ENCODE results near the gene SLC44A5. TPM values are rescaled to one million over a fixed set of nuclear protein-coding genes. Genes with fewer than 3 reads are reported as not detected.
"Not testable (repeated sequence)": the region's sequence is repeated elsewhere in the genome, so short reads cannot be mapped to it uniquely, and the experiment has no call there.

The SLC44A5 gene
- polyA plus RNA-seq, 3 donors from 2014 or later, result 0.25 to 0.88 TPM; not detected in 1

DNA sequence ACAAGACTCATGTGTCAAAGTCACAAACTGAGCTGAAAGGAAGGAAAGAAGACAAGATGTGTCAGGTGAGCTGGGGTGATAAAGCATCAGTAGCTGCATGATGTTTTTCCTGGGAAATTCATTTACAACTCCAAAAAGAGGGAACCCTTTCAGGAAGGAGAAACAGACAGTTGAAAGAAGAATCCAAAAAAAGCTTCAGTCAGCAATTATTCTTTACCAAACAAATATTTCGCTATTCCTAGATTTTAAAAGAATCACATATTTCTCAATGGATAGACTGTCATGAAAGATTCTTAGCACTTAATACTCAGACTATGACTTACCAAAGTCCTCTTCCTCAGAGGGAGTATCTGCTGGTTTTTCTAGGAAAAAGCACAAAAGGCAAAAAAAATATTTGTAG is 214.7 kb downstream of the SLC44A5 start:
- H3K4me3 Mint-ChIP-seq, result no peak overlapping the region
- peaks cover 0 to 7% (median 0%) of the 10 kb centered on the region in 3 donors for H3K36me3 Mint-ChIP-seq
- no peak overlapping the region for H3K27ac Mint-ChIP-seq
- DNase-seq, result no peak
- H3K27me3 Mint-ChIP-seq (ENCODE audit: low read depth in 3 of 3), result no peaks in the 10 kb centered on the region
- H3K9me3 Mint-ChIP-seq, result peaks cover 4 to 20% (median 9%) of the 10 kb centered on the region in 6 donors
- no peaks in the 10 kb centered on the region for H3K4me1 Mint-ChIP-seq

DNA sequence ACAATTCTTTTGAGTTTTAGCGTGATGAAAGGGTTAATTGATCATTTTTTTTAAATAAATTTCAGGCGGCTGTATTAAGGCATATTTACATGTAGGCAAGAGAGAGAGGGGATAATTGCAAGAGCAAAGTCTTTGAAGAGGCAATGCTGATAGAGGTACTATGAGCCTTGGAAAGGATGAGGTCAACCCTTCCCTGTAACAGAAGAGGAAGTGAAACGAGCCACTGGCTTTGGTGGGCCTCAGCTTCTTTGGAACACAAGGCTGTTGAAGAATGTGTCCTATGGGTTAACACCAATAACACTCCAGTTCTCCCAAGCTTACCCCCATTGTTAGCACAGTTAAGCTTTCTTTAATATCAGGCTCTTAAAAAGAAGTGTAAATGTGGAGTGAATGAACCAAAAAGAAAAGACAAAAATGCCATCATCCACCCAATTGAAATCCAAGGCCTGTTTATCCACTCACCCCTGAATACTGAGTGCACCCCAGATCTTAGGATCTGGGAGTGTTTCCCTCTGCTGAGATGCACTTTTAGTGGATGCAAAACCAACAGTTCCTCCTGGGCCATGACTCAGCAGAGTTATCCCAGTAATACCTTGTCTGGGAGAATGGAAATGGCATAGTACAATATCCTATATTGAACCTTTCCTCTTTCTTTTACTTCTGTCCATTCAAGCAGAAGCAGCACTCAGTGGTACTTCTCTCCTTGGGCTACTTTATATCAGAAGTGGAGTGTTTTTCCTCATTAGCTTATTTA is 216.4 kb downstream of the SLC44A5 start:
- Mint-ChIP-seq H3K27me3 (ENCODE audit: low read depth in 3 of 3) (peaks cover 0 to 2% (median 0%) of the 10 kb centered on the region in 3 donors), H3K4me1 (no peaks in the 10 kb centered on the region), H3K27ac (no peak overlapping the region), H3K4me3 (no peak overlapping the region), H3K9me3 (peaks cover 12 to 33% (median 16%) of the 10 kb centered on the region in 6 donors), H3K36me3 (peaks cover 0 to 7% (median 0%) of the 10 kb centered on the region in 3 donors)
- DNase-seq, result no peak

DNA sequence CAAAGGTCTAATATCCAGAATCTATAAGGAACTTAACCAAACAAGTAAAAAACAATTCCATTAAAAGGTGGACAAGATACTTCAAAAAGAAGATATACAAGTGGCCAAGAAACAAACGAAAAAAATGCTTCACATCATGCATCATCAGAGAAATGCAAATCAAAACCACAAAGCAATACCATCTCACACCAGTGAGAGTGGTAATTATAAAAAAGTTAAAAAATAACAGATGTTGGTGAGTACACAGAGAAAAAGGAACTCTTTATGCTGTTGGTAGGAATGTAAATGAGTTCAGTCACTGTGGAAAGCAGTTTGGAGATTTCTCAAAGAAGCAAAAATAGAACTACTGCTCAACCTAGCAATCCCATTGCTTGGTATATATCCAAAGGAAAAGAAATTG is 218.6 kb downstream of the SLC44A5 start:
- Mint-ChIP-seq H3K9me3 (peaks cover 9 to 41% (median 21%) of the 10 kb centered on the region in 6 donors), H3K4me3 (no peak overlapping the region), H3K36me3 (peaks cover 0 to 7% (median 0%) of the 10 kb centered on the region in 3 donors), H3K4me1 (no peaks in the 10 kb centered on the region), H3K27ac (no peak overlapping the region), H3K27me3 (ENCODE audit: low read depth in 3 of 3) (peaks cover 0 to 2% (median 0%) of the 10 kb centered on the region in 3 donors)
- DNase-seq, result no peak

DNA sequence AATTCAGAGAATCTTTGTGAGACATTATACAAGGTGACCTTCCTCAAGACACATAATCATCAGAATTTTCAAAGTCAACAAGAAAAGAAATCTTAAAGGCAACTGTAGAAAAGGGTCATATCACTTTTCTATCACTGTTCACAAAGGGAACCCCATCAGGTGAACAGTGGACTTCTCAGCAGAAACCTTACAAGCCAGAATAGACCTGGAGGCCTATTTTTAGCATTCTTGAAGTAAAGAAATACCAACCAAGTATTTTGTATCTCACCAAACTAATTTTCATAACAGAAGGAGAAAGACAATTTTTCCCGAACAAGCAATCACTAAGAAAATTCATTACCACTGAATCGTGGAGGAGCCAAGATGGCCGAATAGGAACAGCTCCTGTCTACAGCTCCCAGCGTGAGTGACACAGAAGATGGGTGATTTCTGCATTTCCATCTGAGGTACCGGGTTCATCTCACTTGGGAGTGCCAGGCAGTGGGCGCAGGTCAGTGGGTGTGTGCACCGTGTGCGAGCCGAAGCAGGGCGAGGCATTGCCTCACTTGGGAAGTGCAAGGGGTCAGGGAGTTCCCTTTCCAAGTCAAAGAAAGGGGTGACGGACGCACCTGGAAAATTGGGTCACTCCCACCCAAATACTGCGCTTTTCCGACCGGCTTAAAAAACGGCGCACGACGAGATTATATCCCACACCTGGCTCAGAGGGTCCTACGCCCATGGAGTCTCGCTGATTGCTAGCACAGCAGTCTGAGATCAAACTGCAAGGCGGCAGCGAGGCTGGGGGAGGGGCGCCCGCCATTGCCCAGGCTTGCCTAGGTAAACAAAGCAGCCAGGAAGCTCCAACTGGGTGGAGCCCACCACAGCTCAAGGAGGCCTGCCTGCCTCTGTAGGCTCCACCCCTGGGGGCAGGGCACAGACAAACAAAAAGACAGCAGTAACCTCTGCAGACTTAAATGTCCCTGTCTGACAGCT is 235.2 kb downstream of the SLC44A5 start:
- DNase-seq, H3K36me3 Mint-ChIP-seq: not testable (repeated sequence)

DNA sequence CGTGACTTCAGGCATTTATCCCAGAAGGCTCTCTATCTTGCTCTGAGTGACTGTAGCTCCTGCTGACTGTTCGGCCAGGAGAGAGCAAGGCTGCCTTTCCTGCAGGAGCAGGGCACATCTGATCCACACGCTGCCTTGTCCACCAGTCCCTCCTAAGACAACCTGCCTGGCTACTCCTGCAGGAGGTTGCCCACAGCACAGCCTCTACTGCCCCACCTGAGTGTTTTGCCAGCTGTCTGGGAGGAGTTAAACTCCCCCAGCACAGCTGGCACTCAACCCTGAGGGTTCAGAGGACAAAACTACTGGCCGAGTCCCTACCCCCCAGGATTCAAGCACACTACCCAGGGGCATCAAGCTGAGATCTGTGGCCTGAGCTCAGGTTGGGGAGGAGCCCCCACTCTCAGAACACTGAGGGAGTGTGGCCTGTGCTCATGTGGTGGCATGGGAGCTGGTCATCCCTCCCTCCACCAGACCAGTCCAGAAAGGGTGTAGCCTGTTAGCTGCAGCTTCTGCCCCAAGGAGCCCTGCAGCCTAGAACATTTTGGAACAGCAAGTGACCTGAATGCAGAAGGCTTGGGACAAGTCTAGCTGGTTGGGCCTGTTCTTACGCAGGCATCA is 237.3 kb downstream of the SLC44A5 start:
- Mint-ChIP-seq H3K4me3 (no peak overlapping the region), H3K36me3 (peaks cover 0 to under 1% (median 0%) of the 10 kb centered on the region in 3 donors), H3K9me3 (peaks cover 3 to 27% (median 14%) of the 10 kb centered on the region in 6 donors), H3K27ac (no peak overlapping the region), H3K4me1 (peaks cover 0 to 6% of the 10 kb centered on the region in 2 donors), H3K27me3 (ENCODE audit: low read depth in 3 of 3) (peaks cover 0 to 3% (median 2%) of the 10 kb centered on the region in 3 donors)
- DNase-seq, result no peak

More for the DNA sequence above, 235.2 kb downstream of the SLC44A5 start:
- peak overlapping the region in 4 of 6 donors; percentile 51 to 88 (median 74) for H3K27ac Mint-ChIP-seq
- H3K27me3 Mint-ChIP-seq (ENCODE audit: low read depth in 3 of 3); H3K4me1 Mint-ChIP-seq: not testable (repeated sequence)
- H3K9me3 Mint-ChIP-seq, result peaks cover 2 to 21% (median 11%) of the 10 kb centered on the region in 6 donors
- peak overlapping the region in 3 of 5 donors; percentile 76 to 88 (median 79) for H3K4me3 Mint-ChIP-seq

DNA sequence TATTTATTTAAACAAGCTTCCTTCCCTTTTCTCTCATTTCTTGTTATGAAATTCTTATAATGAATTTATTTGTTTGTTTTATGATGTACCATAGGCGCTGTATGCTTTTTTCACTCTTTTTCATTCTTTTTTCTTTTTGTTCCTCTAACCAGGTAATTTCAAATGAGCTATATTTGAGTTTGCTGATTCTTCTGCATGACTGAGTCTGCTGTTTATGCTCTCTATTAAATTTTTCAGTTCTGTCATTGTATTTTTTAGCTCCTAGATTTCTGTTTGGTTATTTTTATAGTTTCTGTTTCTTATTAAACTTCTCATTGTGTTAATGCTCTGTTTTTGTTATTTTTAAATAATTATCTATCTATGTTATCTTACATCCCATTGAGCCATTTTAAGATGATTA is 244.3 kb downstream of the SLC44A5 start:
- Mint-ChIP-seq H3K27me3 (ENCODE audit: low read depth in 3 of 3) (peaks cover 0 to 2% (median 1%) of the 10 kb centered on the region in 3 donors), H3K27ac (no peak overlapping the region), H3K9me3 (peaks cover 9 to 49% (median 22%) of the 10 kb centered on the region in 6 donors), H3K4me1 (no peaks in the 10 kb centered on the region), H3K4me3 (no peak overlapping the region), H3K36me3 (peaks cover 0 to 3% (median 0%) of the 10 kb centered on the region in 3 donors)
- DNase-seq, result no peak

DNA sequence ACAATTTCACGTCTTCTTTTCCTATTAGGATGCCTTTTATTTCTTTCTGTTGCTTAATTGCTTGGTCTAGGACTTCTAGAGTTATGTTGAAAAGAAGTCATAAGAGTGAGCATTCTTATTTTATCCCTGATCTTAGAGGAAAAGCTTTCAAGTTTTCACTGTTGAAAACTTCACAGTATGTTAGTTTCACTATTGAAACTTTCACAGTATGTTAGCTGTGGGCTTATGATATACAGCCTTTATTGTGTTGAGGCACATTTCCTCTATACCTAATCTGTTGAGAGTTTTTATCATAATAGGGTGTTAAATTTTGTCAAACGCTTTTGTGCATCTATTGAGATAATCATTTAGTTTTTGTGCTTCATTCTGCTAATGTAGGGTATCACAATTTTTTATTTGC is 249.7 kb downstream of the SLC44A5 start:
- no peak overlapping the region for H3K4me3 Mint-ChIP-seq
- H3K36me3 Mint-ChIP-seq, result no peaks in the 10 kb centered on the region
- peaks cover 0 to 2% (median 0%) of the 10 kb centered on the region in 3 donors for H3K27me3 Mint-ChIP-seq (ENCODE audit: low read depth in 3 of 3)
- no peak for DNase-seq
- H3K27ac Mint-ChIP-seq, result no peak overlapping the region
- no peaks in the 10 kb centered on the region for H3K4me1 Mint-ChIP-seq
- H3K9me3 Mint-ChIP-seq, result peaks cover 4 to 27% (median 13%) of the 10 kb centered on the region in 6 donors

DNA sequence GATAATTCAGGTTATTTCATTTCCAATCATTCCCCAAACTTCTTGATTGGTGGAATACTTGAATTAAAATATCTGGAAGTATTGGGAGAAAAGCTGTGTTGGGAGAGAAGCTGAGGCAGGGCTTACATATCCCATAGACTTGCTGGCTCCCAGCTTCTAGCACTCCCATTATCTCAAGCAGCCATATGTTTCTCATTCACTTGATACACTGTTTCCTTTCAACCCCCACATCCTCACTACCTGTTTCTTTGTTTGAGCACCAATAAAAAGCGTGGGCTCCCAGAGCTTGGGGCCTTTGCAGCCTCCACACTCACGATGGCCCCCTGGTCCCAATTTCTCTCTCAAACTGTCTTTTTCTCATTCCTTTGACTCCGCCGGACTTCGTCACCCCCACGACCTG is 256.6 kb downstream of the SLC44A5 start:
- DNase-seq; H3K27me3 Mint-ChIP-seq (ENCODE audit: low read depth in 3 of 3); H3K27ac Mint-ChIP-seq; H3K36me3 Mint-ChIP-seq; H3K4me1 Mint-ChIP-seq; H3K4me3 Mint-ChIP-seq: not testable (repeated sequence)
- peaks cover 0 to 14% (median 6%) of the 10 kb centered on the region in 6 donors for H3K9me3 Mint-ChIP-seq

DNA sequence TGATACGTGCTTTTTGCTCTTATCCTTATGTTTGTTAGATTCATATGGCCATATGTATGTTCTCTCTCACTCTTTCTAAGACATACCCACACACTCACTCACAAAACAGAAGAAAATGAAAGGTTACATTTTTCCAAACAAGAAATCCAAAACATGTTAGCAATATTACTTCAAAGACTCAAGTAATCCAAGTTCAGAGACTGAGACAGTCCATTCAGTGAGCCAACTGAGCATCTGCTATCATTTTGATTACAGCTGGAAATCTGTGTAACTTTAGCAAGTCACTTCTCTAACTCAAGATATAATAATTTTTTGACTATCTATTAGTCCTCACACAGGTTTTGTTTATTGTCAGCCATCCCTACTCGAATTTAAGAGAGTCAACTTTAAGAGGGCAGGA is 257.9 kb downstream of the SLC44A5 start:
- Mint-ChIP-seq H3K27ac (no peak overlapping the region), H3K4me1 (no peaks in the 10 kb centered on the region), H3K27me3 (ENCODE audit: low read depth in 3 of 3) (peaks cover 0 to 2% (median 0%) of the 10 kb centered on the region in 3 donors), H3K9me3 (peaks cover 0 to 15% (median 11%) of the 10 kb centered on the region in 6 donors), H3K4me3 (no peak overlapping the region), H3K36me3 (no peaks in the 10 kb centered on the region)
- no peak for DNase-seq

DNA sequence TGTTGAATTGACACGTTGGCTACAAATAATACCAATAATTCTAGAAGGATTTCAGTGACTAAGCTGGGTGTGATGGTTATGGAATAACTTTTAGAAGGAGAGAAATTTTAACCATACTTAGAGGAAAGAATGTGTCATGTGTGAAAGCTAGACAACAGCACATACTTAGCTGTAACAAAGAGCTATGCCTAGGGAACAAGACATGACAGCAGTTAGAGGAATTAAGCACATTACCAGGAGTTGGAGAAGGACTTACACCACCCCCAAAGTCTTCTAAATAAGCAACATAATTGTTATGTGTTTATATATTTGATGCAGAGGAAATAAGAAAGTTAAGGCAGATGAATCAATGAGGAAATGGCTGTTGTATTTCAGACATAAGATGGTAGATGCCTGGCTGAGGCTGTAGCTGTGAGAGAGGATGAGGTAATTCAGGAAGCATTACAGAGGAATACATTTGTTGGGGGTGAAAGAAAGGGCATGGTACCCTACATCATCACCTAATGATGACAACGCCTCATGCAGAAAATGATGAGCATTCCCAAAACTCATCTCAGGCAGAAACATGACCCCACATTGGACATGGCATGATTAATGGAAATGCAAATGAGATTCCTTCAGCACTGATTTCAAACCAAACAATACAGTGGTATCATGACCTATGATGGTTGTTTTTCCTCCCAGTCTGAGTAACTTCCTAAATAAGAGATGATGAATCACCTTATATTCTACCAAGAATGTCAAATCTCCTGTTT is 265.2 kb downstream of the SLC44A5 start:
- H3K27me3 Mint-ChIP-seq (ENCODE audit: low read depth in 3 of 3), result no peaks in the 10 kb centered on the region
- no peaks in the 10 kb centered on the region for H3K36me3 Mint-ChIP-seq
- H3K27ac Mint-ChIP-seq, result no peak overlapping the region
- H3K4me1 Mint-ChIP-seq, result no peaks in the 10 kb centered on the region
- no peak for DNase-seq
- H3K9me3 Mint-ChIP-seq, result peaks cover 2 to 19% (median 10%) of the 10 kb centered on the region in 6 donors
- H3K4me3 Mint-ChIP-seq, result no peak overlapping the region

DNA sequence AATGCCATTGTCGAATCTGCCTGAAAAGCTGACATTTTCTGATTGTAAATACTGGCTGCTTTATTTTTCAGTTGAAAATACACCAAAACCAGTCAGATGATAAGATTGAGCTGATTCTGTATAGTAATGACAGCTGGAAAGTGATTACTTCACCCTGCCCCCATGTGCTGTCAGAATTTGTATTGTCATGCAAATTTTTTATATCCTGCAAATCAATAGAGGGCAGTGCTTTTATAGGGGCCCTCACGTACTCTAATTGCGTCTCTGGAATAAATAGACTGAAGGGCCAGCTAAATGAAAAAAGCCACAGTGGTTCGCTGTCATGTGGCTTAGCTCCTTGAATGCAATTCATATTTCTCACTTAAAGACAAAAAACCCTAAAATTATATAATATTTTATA is 268.1 kb downstream of the SLC44A5 start:
- DNase-seq, result no peak
- Mint-ChIP-seq H3K4me3 (no peak overlapping the region), H3K4me1 (no peaks in the 10 kb centered on the region), H3K27ac (no peak overlapping the region), H3K27me3 (ENCODE audit: low read depth in 3 of 3) (no peaks in the 10 kb centered on the region), H3K9me3 (peaks cover 0 to 8% (median 4%) of the 10 kb centered on the region in 6 donors), H3K36me3 (no peaks in the 10 kb centered on the region)

DNA sequence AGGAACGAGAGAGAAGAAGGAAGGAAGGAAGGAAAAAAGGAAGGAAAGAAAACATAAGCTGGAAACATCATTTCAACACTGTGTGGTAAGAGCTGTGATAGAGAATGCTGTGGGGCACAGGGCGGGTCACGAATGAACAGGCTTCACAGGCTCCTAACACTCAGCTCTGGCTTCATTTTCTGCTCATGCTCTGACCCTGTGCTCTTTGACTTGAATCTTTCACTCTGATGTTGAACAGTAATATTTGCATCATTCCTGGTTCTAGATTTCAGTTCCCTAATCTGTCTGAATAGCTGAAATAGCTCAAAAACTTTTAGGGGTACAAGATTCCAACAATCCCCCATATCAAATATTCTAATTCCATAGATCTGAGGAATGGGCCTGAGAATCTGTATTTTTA is 269.4 kb downstream of the SLC44A5 start:
- no peak for DNase-seq
- Mint-ChIP-seq H3K36me3 (no peaks in the 10 kb centered on the region), H3K4me1 (no peaks in the 10 kb centered on the region), H3K27ac (no peak overlapping the region), H3K27me3 (ENCODE audit: low read depth in 3 of 3) (no peaks in the 10 kb centered on the region), H3K4me3 (no peak overlapping the region), H3K9me3 (peaks cover 2 to 9% (median 3%) of the 10 kb centered on the region in 6 donors)

Data from immature natural killer cell (primary cell).